CD4-positive, alpha-beta T cell treated with Interleukin-12 subunit alpha and Interleukin-12 subunit beta, for 1 hour (primary cell): ENCODE measurements around the gene CCDC106.

Source experiments
- DNase-seq: peaks from one replicate; pipeline ENCODE4 v3.0.0-alpha.2; 2020

Gene CCDC106

GRCh38 chr19:55647732-55648584 is at the start of gene CCDC106:
TSS of gene CCDC106 (plus strand) at chr19:55648212. CDS start at chr19:55649047, 835 bp downstream.
- peak; percentile 52 for DNase-seq

GRCh38 chr19:55598719-55599467 is 49.1 kb upstream of the CCDC106 start:
- DNase-seq, result peak; percentile 95

- peak; percentile 98 for DNase-seq
Observed at GRCh38 chr19:55599468-55599841, 48.6 kb upstream of the CCDC106 start, which contains the start of gene FIZ1. TSS of gene FIZ1 (minus strand) at chr19:55599517. CDS start at chr19:55597865, 1,652 bp downstream.

- peak; percentile 90 for DNase-seq
Observed at GRCh38 chr19:55599842-55600661, 48.0 kb upstream of the CCDC106 start, which contains the start of gene ZNF524. TSS of gene ZNF524 (plus strand) at chr19:55600288. CDS start at chr19:55602113, 1,825 bp downstream.

GRCh38 chr19:55600662-55601028 is 47.4 kb upstream of the CCDC106 start:
- no peak for DNase-seq

- DNase-seq, result no peak
Observed at GRCh38 chr19:55601084-55601483, 46.9 kb upstream of the CCDC106 start.

- DNase-seq, result no peak
Observed at GRCh38 chr19:55602104-55603001, 45.7 kb upstream of the CCDC106 start.

- DNase-seq, result no peak
Observed at GRCh38 chr19:55603115-55603514, 44.9 kb upstream of the CCDC106 start.

GRCh38 chr19:55603581-55604292 is 44.3 kb upstream of the CCDC106 start:
- DNase-seq, result no peak

- DNase-seq, result peak; percentile 99
Observed at GRCh38 chr19:55605207-55605636, 42.8 kb upstream of the CCDC106 start.

- DNase-seq, result peak; percentile 75
Observed at GRCh38 chr19:55605637-55606470, 42.2 kb upstream of the CCDC106 start, which contains the start of gene ZNF865. TSS of gene ZNF865 (plus strand) at chr19:55605647. CDS start at chr19:55613619, 7,972 bp downstream.

GRCh38 chr19:55606471-55606787 is 41.6 kb upstream of the CCDC106 start:
- no peak for DNase-seq

- no peak for DNase-seq
Observed at GRCh38 chr19:55606817-55607216, 41.2 kb upstream of the CCDC106 start.

GRCh38 chr19:55609326-55609725 is 38.7 kb upstream of the CCDC106 start:
- no peak for DNase-seq

- DNase-seq, result no peak
Observed at GRCh38 chr19:55611300-55611982, 36.6 kb upstream of the CCDC106 start.

GRCh38 chr19:55611983-55612645 is 35.9 kb upstream of the CCDC106 start:
- DNase-seq, result no peak

GRCh38 chr19:55613396-55613795 is 34.6 kb upstream of the CCDC106 start:
- no peak for DNase-seq

- DNase-seq, result no peak
Observed at GRCh38 chr19:55613930-55614710, 33.9 kb upstream of the CCDC106 start.
